HG03060 (cell line): ENCODE measurements around the gene APC2.
"Not testable (repeated sequence)": the region's sequence is repeated elsewhere in the genome, so short reads cannot be mapped to it uniquely, and the experiment has no call there.

Experiments
- ATAC-seq: cut with Tn5 transposase; IDR thresholded peaks from one replicate; pipeline ENCODE4 v1.9.1; 2021; ENCODE audit warnings: low read depth, moderate number of reproducible peaks; ENCODE audit not compliant: unreplicated experiment

Gene APC2

DNA sequence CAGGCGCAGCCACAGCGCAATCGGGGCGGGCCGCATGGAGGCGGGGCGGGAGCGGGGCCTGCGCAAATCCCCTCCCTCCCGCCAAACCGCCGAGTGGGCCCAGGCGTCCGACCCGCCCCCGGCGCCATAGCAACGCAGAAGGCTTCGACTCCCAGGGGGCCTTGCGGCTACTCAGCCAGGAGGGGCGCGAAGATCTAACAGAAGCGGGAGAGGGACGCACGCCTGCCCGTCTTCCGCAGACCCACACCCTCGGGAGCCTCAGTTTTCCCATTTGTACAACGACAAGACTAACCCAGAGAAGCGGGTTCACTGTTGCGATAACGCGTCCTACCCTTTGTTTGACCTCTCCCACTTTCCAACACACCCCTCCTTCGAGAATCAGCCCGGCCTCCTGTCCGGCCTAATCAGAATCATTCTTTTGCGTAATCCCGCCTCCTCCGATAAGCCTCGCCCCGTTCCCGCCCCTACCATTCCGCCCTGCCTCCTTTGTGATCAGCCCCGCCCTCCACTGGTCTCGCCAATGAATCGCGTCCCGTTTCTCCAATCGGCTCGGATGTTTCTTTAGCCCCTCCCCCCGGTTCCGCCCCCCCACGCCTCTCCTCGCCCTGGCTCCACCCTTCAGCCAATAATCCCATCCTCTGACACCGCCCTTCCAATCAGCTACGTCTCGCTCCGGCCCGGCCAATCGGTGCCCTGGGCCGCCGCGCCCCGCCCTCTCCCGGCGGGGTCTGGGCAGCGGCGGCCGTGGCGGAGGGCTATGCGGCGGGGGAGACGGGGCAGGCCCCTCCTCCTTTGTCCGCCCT, 40.6 kb downstream of the APC2 start, which contains the start of gene PCSK4:
Gene PCSK4 (minus strand): TSS at position 40 of the 803 bp plus-strand sequence. CDS start 4 bp downstream, at position 36.
- peak; percentile 73 for ATAC-seq

DNA sequence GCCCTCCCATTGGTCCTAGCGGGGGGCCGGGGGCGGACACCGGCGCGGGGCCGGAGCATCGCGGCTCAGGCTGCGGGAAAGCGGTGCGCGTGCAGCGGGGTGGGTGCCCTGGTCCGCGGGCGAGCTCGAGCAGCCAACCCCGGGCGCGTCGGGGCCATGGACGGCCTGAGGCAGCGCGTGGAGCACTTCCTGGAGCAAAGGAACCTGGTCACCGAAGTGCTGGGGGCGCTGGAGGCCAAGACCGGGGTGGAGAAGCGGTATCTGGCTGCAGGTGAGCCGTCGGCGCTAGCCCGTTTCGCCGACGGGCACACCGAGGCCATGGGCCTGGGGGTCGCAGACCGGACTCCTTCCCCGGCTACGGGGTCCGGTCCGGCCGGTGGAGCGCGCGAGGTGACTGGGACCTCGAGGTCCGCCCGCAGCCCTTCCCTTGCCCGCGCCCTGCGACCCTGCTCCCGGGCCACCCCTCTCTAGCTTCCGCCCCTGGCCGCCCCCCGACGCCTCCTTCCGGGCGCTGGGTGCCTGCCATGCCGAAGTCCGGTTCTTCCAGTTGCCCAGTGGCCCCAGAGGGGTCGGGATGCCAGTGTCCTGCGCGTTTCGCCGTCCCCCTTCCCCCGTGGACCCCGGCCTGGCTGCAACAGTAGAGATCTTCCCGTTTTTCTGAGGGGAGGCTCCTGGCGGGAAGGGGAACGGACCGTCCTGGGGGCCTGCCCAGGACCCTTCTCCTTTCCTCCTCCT, 41.4 kb downstream of the APC2 start, which contains the start of gene REEP6:
Gene REEP6 (plus strand): TSS at position 68 of the 735 bp plus-strand sequence. CDS start 89 bp downstream, at position 157.
- no peak for ATAC-seq

DNA sequence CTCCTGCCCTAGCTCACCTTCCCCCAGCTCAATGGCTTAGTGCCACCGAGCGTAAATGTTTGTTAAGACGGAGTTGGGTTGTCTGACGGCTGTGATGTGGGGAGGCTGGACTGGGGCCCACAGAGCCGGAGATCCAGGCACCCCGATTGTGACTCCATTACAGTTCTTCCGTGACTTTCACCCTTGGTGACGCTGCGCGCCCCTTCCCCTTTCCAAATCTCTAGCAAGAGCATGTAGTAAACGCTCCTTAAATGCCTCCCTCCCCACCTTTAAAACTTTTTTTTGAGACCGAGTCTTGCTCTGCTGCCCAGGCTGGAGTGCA, 41.9 kb downstream of the APC2 start:
- no peak for ATAC-seq

DNA sequence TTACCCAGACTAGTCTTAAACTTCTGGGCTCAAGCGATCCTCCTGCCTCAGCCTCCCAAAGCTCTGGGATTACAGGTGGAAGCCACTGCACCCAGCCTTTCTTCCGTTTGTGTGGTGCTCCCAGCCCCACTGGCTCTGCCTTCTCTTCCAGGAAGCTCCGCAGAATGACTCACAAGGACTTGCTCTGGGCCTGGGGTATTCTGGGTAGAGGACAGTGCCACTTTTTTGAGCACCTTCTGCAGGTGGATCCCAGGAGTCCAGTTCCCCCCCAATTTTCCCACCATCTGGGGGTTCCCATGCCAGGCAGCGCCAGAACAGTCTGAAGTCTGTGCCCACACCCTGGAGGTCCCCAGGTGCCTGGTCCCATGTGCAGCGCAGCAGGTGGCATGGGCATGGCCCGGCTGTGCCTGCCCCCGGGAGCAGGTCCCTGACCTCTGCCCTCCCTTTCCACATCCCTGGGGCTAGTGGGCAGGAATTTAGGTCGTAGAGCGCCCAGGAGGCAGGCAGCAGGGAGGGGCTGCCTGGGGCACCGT, 42.6 kb downstream of the APC2 start:
- no peak for ATAC-seq

DNA sequence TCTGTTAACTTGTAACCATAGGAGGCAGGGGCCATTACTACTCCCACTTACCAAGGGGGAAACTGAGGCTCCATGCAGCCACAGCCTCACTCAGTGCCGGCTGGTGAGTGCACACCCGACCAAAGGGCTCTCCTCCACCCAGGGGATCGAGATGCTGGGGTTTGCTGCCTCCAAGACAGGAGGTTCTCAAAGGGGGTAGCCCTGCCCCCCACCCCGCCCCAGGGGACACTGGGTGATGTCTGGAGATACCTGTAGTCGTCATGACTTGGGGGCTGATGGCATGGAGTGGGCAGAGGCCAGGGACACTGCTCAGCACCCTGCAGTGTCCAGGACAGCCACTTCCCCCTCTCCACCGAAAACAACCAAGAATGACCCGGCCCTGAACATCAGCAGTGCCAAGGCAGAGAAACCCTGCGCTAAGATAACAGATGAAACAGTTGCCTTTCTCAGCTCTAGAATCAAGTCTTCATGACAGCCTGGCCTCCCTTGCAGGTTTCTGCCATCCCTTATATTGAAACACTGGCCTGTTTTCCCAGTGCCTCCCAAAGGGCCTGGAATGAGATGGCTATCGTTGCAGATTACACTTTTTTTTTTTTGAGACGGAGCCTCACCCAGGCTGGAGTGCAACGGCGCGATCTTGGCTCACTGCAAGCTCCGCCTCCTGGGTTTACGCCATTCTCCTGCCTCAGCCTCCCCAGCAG, 44.3 kb downstream of the APC2 start:
- ATAC-seq, result no peak

DNA sequence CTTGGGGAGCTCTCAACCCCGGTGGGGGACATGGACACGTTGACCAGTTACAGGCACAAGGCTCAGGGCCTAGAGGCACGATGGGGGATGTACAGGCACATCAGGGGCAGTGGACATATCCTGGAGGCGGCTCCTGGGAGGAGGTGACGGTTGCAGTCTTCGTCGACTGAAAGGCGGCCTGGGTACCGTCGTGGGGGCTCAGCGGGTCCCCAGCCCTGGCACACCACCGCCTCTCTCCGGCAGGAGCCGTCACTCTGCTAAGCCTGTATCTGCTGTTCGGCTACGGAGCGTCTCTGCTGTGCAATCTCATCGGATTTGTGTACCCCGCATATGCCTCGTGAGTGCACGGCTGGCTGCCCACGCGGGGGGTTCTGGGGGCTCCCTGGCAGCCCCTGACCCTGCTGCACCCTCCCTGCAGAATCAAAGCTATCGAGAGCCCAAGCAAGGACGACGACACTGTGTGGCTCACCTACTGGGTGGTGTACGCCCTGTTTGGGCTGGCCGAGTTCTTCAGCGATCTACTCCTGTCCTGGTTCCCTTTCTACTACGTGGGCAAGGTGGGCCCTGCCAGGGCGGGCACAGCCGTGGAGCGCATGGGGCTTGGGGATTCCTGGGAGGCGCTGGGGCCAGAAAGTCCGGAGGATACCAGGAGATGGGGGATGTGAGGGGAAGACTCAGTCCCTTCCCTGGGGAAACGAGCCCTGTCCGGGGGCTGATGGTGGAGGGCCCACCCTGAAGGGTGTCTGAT, 45.3 kb downstream of the APC2 start:
- no peak for ATAC-seq

DNA sequence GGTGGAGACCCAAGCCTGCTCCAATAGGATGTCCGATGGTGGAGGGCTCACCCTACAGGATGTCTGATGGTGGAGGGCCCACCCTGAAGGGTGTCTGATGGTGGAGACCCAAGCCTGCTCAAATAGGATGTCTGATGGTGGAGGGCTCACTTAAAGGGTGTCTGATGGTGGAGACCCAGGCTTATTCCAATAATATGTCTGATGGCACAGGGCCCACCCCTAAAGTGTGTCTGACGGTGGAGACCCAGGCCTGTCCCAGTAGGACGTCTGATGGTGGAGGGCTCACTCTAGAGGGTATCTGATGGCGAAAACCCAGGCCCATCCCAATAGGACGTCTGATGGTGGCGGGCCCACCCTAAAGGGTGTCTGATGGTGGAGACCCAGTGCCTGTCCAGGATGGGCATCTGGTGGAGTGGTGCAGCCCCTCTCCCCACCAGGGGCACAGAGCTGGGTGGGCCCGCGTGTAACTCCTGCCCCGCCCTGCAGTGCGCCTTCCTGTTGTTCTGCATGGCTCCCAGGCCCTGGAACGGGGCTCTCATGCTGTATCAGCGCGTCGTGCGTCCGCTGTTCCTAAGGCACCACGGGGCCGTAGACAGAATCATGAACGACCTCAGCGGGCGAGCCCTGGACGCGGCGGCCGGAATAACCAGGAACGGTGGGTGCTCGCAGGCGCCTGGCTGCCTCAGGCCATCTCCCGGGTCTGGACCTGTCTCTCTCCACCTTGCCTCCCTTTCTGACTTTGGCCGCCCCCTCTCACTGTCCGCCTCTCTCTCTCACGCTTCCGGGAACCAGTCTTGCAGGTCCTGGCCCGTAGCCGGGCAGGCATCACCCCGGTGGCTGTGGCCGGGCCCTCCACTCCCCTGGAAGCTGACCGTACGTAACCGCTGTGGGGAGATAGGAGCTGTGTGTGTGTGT, 46.1 kb downstream of the APC2 start:
- no peak for ATAC-seq

DNA sequence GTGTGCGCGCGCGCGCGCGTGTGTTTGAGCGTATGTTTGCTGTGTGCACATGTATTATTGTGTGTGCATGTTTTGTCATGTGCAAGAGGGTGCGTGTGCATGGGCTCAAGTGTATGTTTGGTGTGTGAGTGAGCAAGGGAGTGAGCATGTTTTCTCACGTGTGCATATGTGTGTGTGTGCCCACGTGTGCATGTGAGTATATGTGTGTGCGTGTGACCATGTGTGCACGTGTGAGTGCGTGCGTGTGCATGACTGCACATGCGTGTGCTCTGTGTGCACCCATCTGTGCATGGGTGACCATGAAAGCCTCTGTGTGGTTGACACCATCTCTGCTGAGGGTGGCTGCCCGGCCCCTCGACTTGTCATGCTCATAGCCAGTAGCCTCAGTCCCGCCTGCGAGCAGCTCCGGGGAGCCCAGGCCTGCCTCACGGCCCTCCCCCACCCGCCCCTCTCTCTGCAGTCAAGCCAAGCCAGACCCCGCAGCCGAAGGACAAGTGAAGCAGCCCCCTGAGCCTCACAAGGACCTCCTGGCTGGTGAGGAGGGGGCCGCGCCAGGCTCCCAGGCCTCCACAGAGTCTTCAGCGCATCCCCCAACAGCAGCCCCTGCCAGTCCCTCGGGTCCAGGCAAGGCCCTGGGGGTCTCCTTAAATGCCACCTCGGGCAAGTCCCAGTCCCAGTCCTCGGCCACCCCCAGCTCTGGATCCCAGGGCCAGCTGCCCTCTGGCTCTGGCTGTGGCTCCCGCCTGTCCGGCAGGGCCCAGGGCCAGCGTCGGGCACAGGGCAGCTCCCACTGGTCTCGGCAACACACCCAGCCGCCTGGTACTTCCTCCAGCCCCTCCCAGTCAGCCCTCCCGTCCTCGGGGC, 47.0 kb downstream of the APC2 start:
- no peak for ATAC-seq

DNA sequence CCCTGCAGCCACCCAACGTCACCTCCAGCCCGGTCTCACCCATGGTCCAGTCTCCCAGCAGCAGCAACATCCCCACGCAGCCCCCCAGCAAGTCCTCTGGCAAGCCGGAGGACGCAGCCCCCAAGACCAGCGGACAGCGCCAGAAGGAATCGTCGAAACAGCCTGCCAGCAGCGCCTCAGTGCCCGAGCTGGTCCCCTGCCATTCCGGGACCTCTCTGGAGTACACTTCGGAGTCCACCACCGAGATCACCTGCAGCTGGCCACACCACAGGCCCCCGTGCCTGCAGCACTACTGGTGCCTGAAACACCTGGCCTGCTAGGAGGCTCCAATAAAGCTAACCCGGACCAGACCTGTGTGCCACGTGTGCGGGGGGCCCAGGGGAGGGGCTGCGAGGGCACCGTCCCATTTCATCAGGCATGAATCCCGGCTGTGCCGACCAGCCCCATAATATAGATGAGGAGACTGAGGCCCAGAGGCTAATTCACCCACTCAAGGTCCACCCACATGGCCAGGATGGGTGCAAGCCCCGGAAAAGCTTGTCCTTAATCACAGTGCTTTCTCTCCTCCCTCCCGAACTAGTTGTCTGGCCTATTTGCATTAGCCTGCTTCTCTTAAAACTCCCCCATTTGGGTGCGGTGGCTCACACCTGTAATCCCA, 47.8 kb downstream of the APC2 start:
- no peak for ATAC-seq

DNA sequence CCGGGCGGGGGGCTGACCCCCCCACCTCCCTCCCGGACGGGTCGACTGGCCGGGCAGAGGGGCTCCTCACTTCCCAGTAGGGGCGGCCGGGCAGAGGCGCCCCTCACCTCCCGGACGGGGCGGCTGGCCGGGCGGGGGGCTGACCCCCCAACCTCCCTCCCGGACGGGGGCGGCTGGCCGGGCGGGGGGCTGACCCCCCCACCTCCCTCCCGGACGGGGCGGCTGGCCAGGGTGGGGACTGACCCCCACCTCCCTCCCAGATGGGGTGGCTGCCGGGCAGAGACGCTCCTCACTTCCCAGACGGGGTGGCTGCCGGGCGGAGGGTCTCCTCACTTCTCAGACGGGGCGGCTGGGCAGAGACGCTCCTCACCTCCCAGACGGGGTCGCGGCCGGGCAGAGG, 49.3 kb downstream of the APC2 start:
- not testable (repeated sequence) for ATAC-seq

DNA sequence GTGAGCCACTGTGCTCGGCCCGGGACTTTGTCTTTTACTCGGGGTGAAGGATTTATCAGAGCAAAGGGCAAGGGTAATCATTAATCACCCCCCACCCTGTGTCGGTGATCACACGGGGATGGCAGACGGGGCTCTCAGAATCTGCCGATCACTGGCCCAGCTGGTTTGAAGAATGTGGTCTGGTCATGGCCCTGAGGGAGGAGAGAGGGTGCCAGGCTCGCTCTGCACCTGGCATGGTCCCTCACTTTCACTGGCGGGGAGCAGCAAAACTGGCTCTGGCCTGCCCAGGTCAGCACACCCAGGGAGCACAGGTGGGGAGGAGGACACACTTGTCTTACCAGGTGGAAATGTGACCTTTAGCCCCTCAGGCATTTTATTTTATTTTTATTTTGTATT, 51.3 kb downstream of the APC2 start:
- ATAC-seq, result no peak

DNA sequence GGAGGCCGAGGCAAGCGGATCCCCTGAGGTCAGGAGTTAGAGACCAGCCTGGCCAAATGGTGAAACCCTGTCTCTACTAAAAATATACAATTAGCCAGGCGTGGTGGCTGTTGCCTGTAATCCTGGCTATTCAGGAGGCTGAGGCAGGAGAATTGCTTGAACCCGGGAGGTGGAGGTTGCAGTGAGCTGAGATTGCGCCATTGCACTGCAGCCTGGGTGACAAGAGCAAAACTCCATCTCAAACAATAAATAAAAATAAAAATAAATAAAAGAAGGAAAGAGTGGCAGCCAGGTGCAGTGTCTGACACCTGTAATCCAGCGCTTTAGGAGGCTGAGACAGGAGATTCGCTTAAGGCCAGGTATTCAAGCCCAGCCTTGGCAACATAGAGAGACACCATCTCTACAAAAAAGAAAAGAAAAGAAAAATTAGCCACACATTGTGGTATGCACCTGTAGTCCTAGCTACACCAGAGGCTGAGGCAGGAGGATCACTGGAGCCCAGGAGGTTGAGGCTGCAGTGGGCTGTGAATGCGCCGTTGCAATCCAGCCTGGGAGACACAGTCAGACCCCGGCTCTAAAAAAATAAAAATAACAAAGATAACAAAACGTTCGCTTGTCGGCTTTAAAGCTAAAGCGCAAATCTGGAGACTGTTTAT, 52.6 kb downstream of the APC2 start:
- ATAC-seq, result no peak

DNA sequence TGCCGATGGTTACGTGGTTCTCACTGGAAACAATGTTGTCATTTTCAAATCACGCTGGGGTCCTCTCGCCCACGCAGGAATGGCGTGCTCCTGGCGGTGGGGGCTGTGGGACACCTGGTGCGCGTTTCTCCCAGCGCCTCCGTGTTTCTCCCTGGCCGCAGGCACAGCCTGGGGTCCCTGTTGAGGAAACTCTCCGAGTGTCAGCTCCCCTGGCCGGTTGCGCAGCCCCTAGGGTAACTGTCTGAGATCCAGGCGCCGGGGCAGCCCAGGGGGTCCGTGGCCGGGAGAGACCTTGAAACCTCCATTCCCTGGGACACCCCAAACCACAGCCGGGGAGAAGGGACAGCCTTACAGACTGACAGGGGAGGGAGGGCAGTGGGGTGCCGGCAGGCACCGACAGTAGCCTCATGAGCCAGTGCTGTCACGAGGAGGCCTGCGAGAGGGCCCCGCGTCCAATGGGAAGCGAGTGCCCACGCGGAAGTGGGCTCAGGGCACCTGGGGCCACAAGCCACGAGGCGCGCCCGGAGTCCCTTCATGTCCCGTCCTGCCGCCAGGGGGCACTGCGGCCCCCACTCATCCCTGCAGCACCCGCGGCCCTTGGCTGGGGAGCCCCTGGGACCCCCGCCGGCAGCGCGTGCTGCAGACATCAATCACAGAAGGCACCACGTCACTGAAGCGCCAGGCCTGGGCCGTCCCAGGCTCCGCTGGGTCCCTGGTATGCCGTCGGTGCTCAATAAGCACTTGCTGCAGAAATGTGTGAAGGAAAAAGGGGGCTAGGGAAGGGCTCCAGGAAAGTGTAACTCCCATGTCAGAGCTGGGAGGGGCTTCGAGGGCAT, 53.4 kb downstream of the APC2 start:
- no peak for ATAC-seq

DNA sequence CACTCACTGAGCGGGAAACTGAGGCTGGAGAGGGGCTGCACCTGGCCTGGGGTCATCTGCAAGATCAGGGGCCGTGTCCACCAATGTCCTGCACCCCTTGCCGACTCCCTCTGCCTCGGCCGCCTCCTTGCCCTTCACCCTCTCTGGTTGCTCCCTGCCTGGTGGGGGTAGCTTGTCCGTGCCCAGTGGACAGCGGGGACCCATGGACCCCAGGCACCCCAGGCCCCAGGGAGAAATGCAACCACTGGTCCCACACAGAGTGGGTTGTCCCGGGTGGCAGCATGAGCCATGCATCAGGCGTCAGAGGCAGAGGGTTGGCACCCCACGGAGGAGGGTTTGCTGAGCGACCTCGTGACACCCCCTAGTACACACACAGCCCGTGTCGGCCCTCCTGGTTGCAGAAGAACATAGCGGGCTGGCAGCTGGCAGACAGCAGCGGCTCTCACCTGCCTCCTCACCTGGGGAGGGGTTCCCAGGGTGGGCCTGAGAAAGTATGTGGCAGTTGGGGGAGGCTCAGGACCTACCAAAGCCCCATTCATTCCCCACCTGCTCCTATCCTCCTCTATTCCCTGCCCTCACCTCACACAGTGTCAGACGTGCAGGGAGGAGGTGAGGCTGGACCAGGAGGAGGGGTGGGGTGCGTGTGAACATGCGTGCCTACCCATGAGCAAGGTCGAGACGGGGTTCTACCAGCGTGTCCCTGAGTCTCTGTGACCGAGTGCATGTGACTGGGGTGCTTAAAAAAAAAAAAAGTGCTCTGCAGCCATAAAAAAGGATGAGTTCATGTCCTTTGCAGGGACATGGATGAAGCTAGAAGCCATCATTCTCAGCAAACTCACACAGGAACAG, 54.2 kb downstream of the APC2 start:
- ATAC-seq, result no peak

DNA sequence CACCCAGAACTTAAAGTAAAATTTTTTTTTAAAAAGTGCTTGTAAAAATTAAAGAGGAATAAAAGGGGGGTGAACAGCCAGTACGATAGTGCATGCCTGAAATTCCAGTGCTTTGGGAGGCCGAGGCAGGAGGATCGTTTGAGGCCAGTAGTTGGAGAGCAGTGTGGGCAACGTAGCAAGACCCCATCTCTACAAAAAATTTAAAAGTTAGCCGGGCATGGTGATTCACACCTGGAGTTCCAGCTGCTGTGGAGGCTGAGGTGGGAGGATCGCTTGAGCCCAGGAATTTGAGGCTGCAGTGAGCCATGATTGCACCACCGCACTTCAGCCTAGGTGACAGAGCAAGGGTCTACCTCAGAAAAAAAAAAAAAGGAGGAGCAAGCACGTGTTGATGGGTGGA, 55.1 kb downstream of the APC2 start:
- no peak for ATAC-seq
